Activated CD8-positive, alpha-beta T cell treated with anti-CD3 and anti-CD28 coated beads for 36 hours (primary cell): Measurements from ENCODE around the gene KCNH2. TPM values are rescaled to one million over a fixed set of nuclear protein-coding genes. Genes with fewer than 3 reads are reported as not detected.

Experiments
- ATAC-seq: fragments of 200-7000 bp; cut with Tn5 transposase; one replicate; pipeline ENCODE4 v1.10.0; 2021; ENCODE audit warnings: mild to moderate bottlenecking, moderate library complexity
- CTCF ChIA-PET: fragments of 350-600 bp; sonication (Branson Sonifier 250); formaldehyde crosslinking; loops from one replicate; lab custom pipeline; 2021; ENCODE audit warnings: antibody characterized with exemption; lab: Charles Lee
- POLR2A ChIA-PET: fragments of 350-600 bp; sonication (Branson Sonifier 250); formaldehyde crosslinking; loops from one replicate; lab custom pipeline; 2021; ENCODE audit warnings: antibody characterized with exemption; lab: Charles Lee
- DNase-seq: peaks from one replicate; pipeline ENCODE4 v3.0.0-alpha.2; 2020
- H3K27ac Mint-ChIP-seq: one replicate; pipeline ENCODE4 v1.8.0; 2021; ENCODE audit warnings: mild to moderate bottlenecking, mixed read lengths
- H3K27me3 Mint-ChIP-seq: one replicate; pipeline ENCODE4 v1.8.0; 2021; ENCODE audit warnings: mixed read lengths
- H3K36me3 Mint-ChIP-seq: one replicate; pipeline ENCODE4 v1.8.0; 2021; ENCODE audit warnings: low read depth, mixed read lengths
- H3K4me1 Mint-ChIP-seq: one replicate; pipeline ENCODE4 v1.8.0; 2021; ENCODE audit warnings: low read depth, mixed read lengths
- H3K4me3 Mint-ChIP-seq: one replicate; pipeline ENCODE4 v1.8.0; 2021; ENCODE audit warnings: mild to moderate bottlenecking, moderate library complexity, mixed read lengths
- H3K9me3 Mint-ChIP-seq: one replicate; pipeline ENCODE4 v1.8.0; 2021; ENCODE audit warnings: mixed read lengths
- CTCF ChIP-seq: fragments of 200-600 bp; IDR thresholded peaks from one replicate; pipeline ENCODE4 v1.8.0; 2022; ENCODE audit warnings: antibody characterized with exemption, mild to moderate bottlenecking
- intact Hi-C: fragments of 100-400 bp; cut with micrococcal nuclease; formaldehyde crosslinking; loops from one replicate; pipeline ENCODE4 v1.10.0; 2022
- total RNA-seq, 2 experiments: library from RNA; stranded (reverse); gene quantifications; one replicate each; pipeline ENCODE4 v1.2.3, GENCODE V29; 2021

The KCNH2 gene
- total RNA-seq, 2 experiments from 2014 or later: 0.23 to 0.29 TPM

- ATAC-seq (peak; percentile 32), DNase-seq (peak; percentile 66)
- Mint-ChIP-seq H3K27ac (peak overlapping the region; percentile 84), H3K36me3 (peaks cover 13% of the 10 kb centered on the region), H3K4me3 (peak overlapping the region; percentile 63), H3K27me3 (no peaks in the 10 kb centered on the region), H3K4me1 (peaks cover 66% of the 10 kb centered on the region), H3K9me3 (no peaks in the 10 kb centered on the region)
- no peak for TF ChIP-seq CTCF
- ChIA-PET POLR2A (interaction anchor here (1.1 to 2.5 kb wide), 4 partner anchors 8 to 49 kb away, joined by 3 to 18 read pairs (median 6); partner anchors contain the start of genes ABCB8 and SLC4A2), CTCF (interaction anchor here (0.7 to 4.3 kb wide), 16 partner anchors 8 to 134 kb away, joined by 3 to 58 read pairs (median 8); partner anchors contain the start of genes ABCB8 and AGAP3)
- intact Hi-C loops: no loop called here
These were observed 32.4 kb upstream of the KCNH2 start for GRCh38 chr7:151010307-151011096.

GRCh38 chr7:151010037-151010306, 31.9 kb upstream of the KCNH2 start:
- Mint-ChIP-seq H3K4me3 (no peak overlapping the region), H3K36me3 (peaks cover 8% of the 10 kb centered on the region), H3K27ac (peak overlapping the region; percentile 84)

GRCh38 chr7:151009327-151010036, 31.4 kb upstream of the KCNH2 start:
- ATAC-seq: no peak
- intact Hi-C loops: no loop called here

More at GRCh38 chr7:151010037-151010306, 31.9 kb upstream of the KCNH2 start:
- intact Hi-C loops: no loop called here
- POLR2A ChIA-PET: interaction anchor here (1.6 to 2.5 kb wide), 3 partner anchors 9 to 19 kb away, joined by 4 to 18 read pairs (median 8); partner anchors contain the start of gene ABCB8
- ATAC-seq: no peak
- Mint-ChIP-seq H3K4me1 (peaks cover 61% of the 10 kb centered on the region), H3K27me3 (no peaks in the 10 kb centered on the region), H3K9me3 (no peaks in the 10 kb centered on the region)
- TF ChIP-seq CTCF: no peak
- CTCF ChIA-PET: interaction anchor here (0.7 to 4.3 kb wide), 14 partner anchors 8 to 133 kb away, joined by 3 to 58 read pairs (median 8); partner anchors contain the start of genes ABCB8 and AGAP3
- DNase-seq: no peak

GRCh38 chr7:151008511-151009323, 30.6 kb upstream of the KCNH2 start:
- no peaks in the 10 kb centered on the region for H3K27me3 Mint-ChIP-seq
- TF ChIP-seq CTCF: peak; percentile 83
- ATAC-seq (peak; percentile 53), DNase-seq (peak; percentile 83)
- no peaks in the 10 kb centered on the region for H3K9me3 Mint-ChIP-seq
- peaks cover 49% of the 10 kb centered on the region for H3K4me1 Mint-ChIP-seq
- ChIA-PET CTCF (interaction anchor here (0.7 to 4.3 kb wide), 19 partner anchors 9 to 190 kb away, joined by 3 to 58 read pairs (median 6); partner anchors contain the start of gene ABCB8), POLR2A (interaction anchor here (1.0 to 2.5 kb wide), 6 partner anchors 9 to 75 kb away, joined by 3 to 18 read pairs (median 4); partner anchors contain the start of gene TMUB1)
- peak overlapping the region; percentile 77 for H3K4me3 Mint-ChIP-seq
- H3K27ac Mint-ChIP-seq: peak overlapping the region; percentile 86
- peaks cover 2% of the 10 kb centered on the region for H3K36me3 Mint-ChIP-seq
- intact Hi-C loops: no loop called here

More at GRCh38 chr7:151009327-151010036, 31.4 kb upstream of the KCNH2 start:
- POLR2A ChIA-PET: interaction anchor here (1.0 to 2.5 kb wide), 3 partner anchors 9 to 61 kb away, joined by 3 to 18 read pairs (median 4); no protein-coding TSS in a partner anchor
- CTCF ChIA-PET: interaction anchor here (0.8 to 4.3 kb wide), 19 partner anchors 9 to 156 kb away, joined by 3 to 58 read pairs (median 7); partner anchors contain the start of genes ABCB8 and AGAP3
- DNase-seq: peak; percentile 34
- peaks cover 6% of the 10 kb centered on the region for H3K36me3 Mint-ChIP-seq
- peaks cover 56% of the 10 kb centered on the region for H3K4me1 Mint-ChIP-seq
- H3K27ac Mint-ChIP-seq: no peak overlapping the region
- no peaks in the 10 kb centered on the region for H3K9me3 Mint-ChIP-seq
- no peaks in the 10 kb centered on the region for H3K27me3 Mint-ChIP-seq
- no peak for TF ChIP-seq CTCF
- no peak overlapping the region for H3K4me3 Mint-ChIP-seq
